Osteocyte (in vitro differentiated cells): ENCODE results near the gene CCN2. TPM values are rescaled to one million over a fixed set of nuclear protein-coding genes. Genes with fewer than 3 reads are reported as not detected.
A peak's percentile ranks its signal among the peaks of the same experiment; 100 is the strongest.

Experiments
- DNase-seq: peaks from one replicate; pipeline ENCODE4 v3.0.0; 2021; ENCODE audit warnings: mixed read lengths; ENCODE audit not compliant: unreplicated experiment; ENCODE audit errors: extremely low spot score
- H3K27ac Mint-ChIP-seq: one replicate; pipeline ENCODE4 v1.8.0; 2021; ENCODE audit warnings: mild to moderate bottlenecking, mixed read lengths; ENCODE audit not compliant: unreplicated experiment
- H3K27me3 Mint-ChIP-seq: one replicate; pipeline ENCODE4 v1.8.0; 2021; ENCODE audit warnings: mixed read lengths; ENCODE audit not compliant: unreplicated experiment
- H3K36me3 Mint-ChIP-seq: one replicate; pipeline ENCODE4 v1.8.0; 2021; ENCODE audit warnings: mixed read lengths; ENCODE audit not compliant: unreplicated experiment
- H3K4me1 Mint-ChIP-seq: one replicate; pipeline ENCODE4 v1.8.0; 2021; ENCODE audit warnings: mixed read lengths; ENCODE audit not compliant: unreplicated experiment
- H3K4me3 Mint-ChIP-seq: one replicate; pipeline ENCODE4 v1.8.0; 2021; ENCODE audit warnings: mild to moderate bottlenecking, moderate library complexity, mixed read lengths; ENCODE audit not compliant: unreplicated experiment
- H3K9me3 Mint-ChIP-seq: one replicate; pipeline ENCODE4 v1.8.0; 2021; ENCODE audit warnings: mixed read lengths; ENCODE audit not compliant: unreplicated experiment
- long read RNA-seq: library from polyadenylated mRNA; unstranded; transcript quantifications from one replicate; pipeline ENCODE4 v2.0.0, GENCODE V29; 2021
- total RNA-seq: library from RNA; stranded (reverse); gene quantifications from 2 replicates; pipeline ENCODE4 v1.2.1, GENCODE V29; 2021
- TF ChIP-seq, protein P1 (sequence below): fragments of 200-600 bp; sonication (generic); IDR thresholded peaks from 2 replicates; pipeline ENCODE4 v1.5.0; 2021; ENCODE audit warnings: antibody characterized with exemption, mild to moderate bottlenecking, moderate library complexity

CCN2 gene, protein sequence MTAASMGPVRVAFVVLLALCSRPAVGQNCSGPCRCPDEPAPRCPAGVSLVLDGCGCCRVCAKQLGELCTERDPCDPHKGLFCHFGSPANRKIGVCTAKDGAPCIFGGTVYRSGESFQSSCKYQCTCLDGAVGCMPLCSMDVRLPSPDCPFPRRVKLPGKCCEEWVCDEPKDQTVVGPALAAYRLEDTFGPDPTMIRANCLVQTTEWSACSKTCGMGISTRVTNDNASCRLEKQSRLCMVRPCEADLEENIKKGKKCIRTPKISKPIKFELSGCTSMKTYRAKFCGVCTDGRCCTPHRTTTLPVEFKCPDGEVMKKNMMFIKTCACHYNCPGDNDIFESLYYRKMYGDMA
- 635 and 878 TPM in 2 replicates for total RNA-seq
- long read RNA-seq, transcript CTGF-201 (5 exons, 2,339 nt): major isoform, 96 of 393 reads
- long read RNA-seq, partial matches to known transcripts: 253 of 393 reads
- long read RNA-seq, other reads (novel, unspliced or antisense): 44 of 393 reads

DNA sequence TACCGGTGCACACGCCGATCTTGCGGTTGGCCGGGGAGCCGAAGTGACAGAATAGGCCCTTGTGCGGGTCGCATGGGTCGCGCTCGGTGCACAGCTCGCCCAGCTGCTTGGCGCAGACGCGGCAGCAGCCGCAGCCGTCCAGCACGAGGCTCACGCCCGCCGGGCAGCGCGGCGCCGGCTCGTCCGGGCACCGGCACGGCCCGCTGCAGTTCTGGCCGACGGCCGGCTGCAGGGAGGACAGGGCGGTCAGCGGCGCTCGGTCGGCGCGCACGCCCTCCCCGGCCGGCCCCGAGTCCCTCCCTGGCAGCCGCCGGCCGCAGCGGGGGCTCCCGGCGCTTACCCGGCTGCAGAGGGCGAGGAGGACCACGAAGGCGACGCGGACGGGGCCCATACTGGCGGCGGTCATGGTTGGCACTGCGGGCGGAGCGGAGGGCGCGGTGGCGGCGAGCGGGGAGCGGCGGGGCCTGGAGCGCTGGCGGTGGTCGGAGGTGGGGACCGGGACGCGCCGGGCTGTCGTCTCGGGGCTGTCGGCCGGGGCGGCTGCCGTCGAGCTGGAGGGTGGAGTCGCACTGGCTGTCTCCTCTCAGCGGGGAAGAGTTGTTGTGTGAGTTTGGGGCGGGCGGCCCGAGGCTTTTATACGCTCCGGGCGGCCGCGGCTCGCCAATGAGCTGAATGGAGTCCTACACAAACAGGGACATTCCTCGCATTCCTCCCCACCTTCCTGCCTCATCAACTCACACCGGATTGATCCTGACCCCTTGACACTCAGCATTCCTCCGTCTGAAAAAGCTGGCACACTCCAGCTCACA is at the start of gene CCN2:
TSS of gene CCN2 (minus strand) at position 606 of the 809 bp plus-strand sequence. CDS start at position 406, 200 bp downstream.
- peaks cover 27% of the 10 kb centered on the region for H3K36me3 Mint-ChIP-seq
- H3K4me3 Mint-ChIP-seq: peak within 1 kb of the TSS; percentile 93
- H3K27ac Mint-ChIP-seq: peak within 1 kb of the TSS; percentile 96
- no peaks in the 10 kb centered on the region for H3K27me3 Mint-ChIP-seq
- peaks cover 80% of the 10 kb centered on the region for H3K4me1 Mint-ChIP-seq
- H3K9me3 Mint-ChIP-seq: no peaks in the 10 kb centered on the region
- TF ChIP-seq, protein P1, sequence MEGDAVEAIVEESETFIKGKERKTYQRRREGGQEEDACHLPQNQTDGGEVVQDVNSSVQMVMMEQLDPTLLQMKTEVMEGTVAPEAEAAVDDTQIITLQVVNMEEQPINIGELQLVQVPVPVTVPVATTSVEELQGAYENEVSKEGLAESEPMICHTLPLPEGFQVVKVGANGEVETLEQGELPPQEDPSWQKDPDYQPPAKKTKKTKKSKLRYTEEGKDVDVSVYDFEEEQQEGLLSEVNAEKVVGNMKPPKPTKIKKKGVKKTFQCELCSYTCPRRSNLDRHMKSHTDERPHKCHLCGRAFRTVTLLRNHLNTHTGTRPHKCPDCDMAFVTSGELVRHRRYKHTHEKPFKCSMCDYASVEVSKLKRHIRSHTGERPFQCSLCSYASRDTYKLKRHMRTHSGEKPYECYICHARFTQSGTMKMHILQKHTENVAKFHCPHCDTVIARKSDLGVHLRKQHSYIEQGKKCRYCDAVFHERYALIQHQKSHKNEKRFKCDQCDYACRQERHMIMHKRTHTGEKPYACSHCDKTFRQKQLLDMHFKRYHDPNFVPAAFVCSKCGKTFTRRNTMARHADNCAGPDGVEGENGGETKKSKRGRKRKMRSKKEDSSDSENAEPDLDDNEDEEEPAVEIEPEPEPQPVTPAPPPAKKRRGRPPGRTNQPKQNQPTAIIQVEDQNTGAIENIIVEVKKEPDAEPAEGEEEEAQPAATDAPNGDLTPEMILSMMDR: peak; percentile 29
- peak; percentile 97 for DNase-seq

DNA sequence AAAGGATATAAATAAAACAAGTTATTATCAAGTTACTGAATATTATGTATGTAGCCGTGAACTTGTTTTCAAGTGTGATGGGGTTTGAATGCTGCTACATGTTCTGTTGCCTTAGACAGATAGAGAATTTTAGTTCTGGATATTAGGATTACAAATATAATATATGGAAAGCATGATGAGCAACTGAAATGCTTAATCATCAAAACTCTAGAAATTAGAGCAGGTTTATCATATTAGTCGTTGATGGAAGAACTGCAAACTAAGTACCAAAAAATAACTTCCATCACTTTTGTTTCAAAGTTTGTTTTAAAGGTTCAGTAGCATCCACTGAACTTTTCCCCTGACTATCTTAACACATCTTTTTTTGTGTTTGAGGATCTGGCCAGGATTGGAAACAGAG is 49.1 kb upstream of the CCN2 start:
- Mint-ChIP-seq H3K4me1 (peaks cover 33% of the 10 kb centered on the region), H3K4me3 (no peak overlapping the region), H3K9me3 (peaks cover 29% of the 10 kb centered on the region), H3K36me3 (peaks cover 1% of the 10 kb centered on the region), H3K27ac (peak overlapping the region; percentile 91), H3K27me3 (no peaks in the 10 kb centered on the region)
- TF ChIP-seq, protein P1: no peak
- no peak for DNase-seq

DNA sequence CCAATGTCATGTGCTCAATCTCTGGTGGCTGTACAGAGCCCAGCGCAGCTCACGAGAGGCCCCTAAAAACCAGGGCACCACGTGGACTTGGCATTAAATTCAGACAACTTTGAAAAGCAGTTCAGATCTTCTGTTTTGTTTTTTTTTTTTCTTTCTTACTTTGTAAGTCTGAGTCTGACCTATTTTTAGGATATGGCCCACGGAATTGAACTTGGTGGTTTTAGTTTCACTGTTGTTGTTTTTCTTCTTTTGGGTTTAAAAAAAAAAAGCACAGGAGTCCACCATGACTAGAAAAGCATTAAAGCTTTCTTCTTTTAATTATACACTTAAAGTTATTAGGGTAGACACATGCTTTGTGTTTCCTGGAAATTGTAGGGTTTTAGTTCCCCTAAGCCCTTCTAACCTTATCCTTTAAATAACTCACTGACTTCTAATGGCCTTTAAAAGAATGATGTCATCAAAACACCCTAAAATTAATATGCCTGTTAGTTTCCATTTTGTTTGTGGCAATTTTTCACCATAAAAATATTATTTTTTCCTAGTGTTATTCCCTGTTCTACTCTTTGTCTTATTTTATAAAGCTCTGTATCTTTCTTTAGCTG is 48.5 kb upstream of the CCN2 start:
- no peak for DNase-seq
- Mint-ChIP-seq H3K27ac (peak overlapping the region; percentile 91), H3K9me3 (peaks cover 27% of the 10 kb centered on the region), H3K4me3 (peak overlapping the region; percentile 32), H3K4me1 (peaks cover 33% of the 10 kb centered on the region), H3K27me3 (no peaks in the 10 kb centered on the region), H3K36me3 (peaks cover 1% of the 10 kb centered on the region)
- TF ChIP-seq, protein P1: no peak

DNA sequence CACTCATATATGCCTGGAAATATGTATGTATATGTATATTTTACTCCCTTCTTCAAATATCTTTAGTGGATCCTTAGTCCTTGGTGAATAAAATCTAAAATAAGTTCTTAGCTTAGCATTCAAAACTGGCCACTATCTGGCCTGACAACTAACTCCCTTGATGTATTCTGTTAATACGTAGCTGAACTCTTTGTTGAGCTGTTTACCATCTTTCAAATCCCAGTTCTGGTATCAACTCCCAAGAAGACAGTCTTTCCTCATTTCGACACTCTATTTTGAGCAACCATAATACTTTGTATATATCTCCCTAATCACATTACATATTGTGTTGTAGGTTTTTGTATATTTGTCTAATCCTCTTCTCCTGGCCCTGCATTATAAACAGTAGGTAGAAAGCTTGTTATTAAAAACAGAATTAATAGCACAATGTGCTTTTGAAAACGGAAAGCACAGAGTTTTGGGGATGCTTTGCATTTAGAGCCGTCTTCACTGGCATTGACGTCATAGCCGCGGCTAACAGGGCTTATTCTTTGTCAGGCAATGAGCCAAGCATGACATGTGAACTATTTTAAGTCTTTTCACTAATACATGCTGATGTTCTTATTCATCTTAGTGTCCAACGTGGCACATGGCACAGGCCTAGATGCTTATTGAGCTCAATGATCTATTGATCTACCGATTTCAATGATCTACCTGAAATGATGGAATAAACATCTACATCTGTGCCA is 47.2 kb upstream of the CCN2 start:
- Mint-ChIP-seq H3K9me3 (peaks cover 15% of the 10 kb centered on the region), H3K36me3 (no peaks in the 10 kb centered on the region), H3K27ac (peak overlapping the region; percentile 19), H3K4me3 (no peak overlapping the region), H3K27me3 (no peaks in the 10 kb centered on the region), H3K4me1 (peaks cover 33% of the 10 kb centered on the region)
- TF ChIP-seq, protein P1: no peak
- DNase-seq: no peak
